GM18517 (cell line): Measurements from ENCODE around the gene ARL6IP4.

Experiments
- ATAC-seq: cut with Tn5 transposase; IDR thresholded peaks from one replicate; pipeline ENCODE4 v1.9.1; 2021; ENCODE audit warnings: mild to moderate bottlenecking, moderate library complexity; ENCODE audit not compliant: unreplicated experiment

Gene ARL6IP4

DNA sequence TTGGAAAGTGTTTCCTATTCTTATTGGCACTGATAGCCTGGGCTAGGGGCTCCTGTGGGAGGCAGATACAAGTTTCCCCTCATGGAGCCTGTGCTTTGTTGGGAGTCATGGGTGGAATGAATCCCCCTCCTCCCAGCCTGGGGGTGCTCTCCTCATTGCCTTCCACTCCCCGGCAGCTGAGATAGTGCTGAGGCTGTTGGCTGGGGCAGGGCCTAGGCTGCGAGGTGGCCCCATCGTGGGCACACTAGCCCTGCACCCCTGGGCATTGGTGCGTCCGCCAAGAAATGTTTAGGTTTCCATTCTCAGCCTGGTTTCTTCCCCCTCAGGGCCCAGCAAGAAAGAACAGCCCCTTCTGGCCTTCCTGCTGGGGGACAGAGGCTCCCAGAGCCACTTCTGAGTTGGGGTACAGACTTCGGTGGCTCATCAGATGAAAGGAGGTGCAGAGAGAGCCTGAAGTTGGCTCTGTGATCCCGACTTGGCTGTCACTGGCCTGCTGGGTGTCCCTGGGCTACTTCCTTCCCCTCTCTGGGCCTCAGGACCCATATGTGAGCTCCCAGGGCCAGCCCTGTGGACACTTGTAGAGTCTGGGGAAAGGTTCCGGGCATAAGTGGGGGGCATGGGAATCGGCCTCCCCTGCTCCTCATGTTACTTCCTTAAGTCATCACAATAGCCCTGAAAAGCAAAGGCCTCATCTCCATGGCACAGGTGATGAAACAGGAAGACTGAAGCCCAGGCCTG lies 2.7 kb upstream of the ARL6IP4 start:
- no peak for ATAC-seq

GRCh38 chr12:122978507-122978955 lies 1.9 kb upstream of the ARL6IP4 start:
- no peak for ATAC-seq

GRCh38 chr12:122979001-122979907 lies 1.2 kb upstream of the ARL6IP4 start:
- no peak for ATAC-seq

DNA sequence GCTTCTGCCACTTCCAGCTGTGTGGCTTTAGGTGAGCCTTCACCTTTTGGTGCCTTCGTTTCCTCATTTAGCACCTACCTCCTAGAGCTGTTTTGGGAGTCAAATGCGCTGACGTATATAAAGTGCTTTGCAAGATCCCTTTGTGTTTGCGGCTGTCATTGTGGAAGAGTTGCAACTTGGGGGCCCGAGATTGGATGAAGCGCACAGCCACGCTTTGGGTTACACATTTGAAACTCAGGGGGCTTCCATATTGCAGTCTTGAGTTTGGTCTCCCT lies 636 bp upstream of the ARL6IP4 start:
- ATAC-seq, result no peak

DNA sequence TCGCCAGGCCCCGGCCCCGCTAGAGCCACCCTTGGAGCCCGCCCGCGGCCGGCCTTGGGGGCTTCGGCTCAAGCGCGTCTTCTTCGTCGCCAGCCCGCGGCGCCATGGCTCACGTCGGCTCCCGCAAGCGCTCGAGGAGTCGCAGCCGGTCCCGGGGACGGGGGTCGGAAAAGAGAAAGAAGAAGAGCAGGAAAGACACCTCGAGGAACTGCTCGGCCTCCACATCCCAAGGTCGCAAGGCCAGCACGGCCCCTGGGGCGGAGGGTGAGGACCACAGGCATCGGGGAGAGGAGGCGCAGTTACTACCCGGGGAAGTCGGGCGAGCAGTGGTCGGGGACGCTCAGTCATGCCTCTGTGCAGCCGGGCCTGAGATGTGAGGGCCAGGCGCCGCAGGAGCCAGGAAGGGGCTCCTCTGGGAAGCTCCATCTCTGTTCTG lies 573 bp downstream of the ARL6IP4 start:
- ATAC-seq, result peak; percentile 28

GRCh38 chr12:122981587-122982476 lies 1.4 kb downstream of the ARL6IP4 start:
- ATAC-seq, result no peak

DNA sequence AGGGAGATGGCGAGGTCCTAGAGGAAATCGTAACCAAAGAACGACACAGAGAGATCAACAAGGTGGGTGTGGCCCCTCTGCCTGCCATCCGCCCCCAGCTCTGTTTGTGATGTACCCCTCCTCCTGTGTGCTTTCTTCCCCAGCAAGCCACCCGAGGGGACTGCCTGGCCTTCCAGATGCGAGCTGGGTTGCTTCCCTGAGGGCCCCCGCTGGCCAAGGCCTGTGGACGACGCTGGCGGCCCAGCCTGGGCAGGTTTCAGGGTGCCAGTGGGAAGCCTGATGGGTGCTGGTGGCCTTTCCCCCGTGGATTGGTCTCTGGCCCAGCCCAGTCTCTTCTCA lies 2.0 kb downstream of the ARL6IP4 start:
- no peak for ATAC-seq

DNA sequence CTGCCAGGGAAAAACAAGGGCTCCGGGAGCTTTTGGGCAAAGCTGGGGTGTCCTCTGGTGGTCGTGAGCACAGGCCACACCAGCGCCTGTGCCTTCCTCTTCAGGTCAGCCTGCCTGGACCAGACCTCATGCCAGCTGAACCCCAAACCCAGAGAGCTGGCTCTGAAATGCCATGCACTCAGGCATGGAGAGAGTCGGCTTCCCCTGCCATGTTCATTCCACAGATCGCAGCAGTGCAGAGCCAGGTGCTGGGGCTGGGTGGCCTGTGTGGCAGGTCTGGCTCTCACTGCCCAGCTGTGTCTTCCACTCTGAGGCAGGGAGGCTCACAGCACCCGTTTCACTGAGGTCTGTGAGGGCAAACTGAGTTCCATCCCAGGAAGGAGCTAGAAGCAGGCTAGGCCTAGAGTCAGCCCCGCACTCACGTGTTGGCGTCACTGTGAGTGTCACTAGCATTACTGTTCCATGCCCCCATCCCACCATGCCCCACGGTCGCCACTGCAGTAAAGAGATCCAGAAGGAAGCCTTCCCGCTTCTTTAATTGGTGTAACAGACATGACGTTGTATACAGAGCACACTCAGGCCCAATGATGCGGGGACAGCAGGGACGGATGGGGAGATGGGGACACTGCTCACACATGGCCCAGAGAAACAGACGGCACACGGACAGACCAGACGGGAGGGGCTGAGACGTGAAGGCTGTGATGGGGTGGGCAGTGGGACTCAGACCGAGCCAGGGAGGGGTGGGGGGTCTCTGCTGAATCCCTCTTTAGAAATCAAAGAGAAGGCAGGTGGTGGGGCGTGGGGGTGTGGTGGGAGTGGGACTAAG lies 2.7 kb downstream of the ARL6IP4 start:
- ATAC-seq, result no peak

GRCh38 chr12:122983789-122984515 lies 3.5 kb downstream of the ARL6IP4 start:
- no peak for ATAC-seq

- ATAC-seq, result no peak
Measured at GRCh38 chr12:122984612-122985337, 4.3 kb downstream of the ARL6IP4 start.

GRCh38 chr12:122985338-122986257 lies 5.1 kb downstream of the ARL6IP4 start:
- no peak for ATAC-seq

GRCh38 chr12:122986258-122986871 lies 5.9 kb downstream of the ARL6IP4 start:
- no peak for ATAC-seq

DNA sequence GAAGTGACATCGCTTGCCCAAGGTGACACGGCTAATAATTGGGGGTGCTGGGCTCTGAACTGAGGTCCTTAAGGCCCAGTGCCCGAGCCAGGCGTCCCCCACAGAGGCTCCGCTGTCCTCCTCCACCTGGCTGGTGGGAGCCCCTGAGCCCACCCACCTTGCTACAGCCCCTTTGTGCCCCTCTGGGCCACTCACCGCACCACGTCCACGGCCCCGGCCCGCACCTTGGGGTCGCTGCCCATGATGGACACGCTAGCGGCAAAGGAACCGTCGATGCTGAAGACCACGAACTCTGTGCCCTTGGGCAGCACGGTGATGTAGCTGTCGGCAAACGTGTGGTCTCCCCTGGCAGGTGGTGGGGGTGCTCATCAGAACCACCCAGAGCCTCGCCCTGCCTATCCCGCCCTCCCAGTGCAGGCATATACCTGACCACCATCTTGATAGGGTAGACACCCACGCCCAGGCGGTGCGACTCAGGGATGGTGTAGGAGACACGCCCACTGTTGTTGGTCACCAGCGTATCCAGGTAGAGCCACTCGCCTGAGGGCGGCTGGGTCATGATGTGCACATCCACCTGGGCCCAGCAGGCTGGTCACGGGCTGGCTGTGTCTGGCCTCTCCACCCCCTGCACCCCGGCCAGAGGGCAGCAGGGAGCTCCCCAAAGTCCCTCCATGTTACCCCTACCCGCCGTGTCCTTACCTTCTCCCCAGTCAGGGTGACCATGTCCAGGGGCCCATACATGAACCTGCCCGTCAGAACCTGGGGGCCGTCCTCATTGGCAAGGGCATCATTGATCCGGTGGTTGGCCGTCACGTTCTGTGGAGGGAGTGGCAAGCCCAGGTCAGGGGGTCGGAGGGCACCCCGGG lies 6.8 kb downstream of the ARL6IP4 start:
- no peak for ATAC-seq

DNA sequence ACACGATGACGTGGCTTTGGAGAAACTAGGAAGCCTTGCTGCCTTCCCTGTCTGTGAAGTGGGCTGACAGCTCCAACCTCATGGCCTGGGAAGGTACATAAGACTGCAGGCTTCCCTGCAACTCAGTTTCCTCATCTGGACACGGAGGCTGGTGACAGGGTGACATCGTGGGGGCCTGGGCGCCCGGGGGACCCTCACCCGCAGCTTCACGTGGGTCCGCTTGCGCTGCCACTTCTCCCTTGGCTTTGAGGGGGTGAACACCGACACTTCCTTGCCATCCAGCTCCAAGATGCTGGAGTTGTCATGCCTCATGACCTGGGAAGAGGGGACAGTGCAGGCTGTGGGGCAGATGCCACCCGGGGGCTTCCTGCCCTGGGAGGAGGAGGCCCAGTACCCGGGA lies 7.6 kb downstream of the ARL6IP4 start:
- ATAC-seq, result no peak

DNA sequence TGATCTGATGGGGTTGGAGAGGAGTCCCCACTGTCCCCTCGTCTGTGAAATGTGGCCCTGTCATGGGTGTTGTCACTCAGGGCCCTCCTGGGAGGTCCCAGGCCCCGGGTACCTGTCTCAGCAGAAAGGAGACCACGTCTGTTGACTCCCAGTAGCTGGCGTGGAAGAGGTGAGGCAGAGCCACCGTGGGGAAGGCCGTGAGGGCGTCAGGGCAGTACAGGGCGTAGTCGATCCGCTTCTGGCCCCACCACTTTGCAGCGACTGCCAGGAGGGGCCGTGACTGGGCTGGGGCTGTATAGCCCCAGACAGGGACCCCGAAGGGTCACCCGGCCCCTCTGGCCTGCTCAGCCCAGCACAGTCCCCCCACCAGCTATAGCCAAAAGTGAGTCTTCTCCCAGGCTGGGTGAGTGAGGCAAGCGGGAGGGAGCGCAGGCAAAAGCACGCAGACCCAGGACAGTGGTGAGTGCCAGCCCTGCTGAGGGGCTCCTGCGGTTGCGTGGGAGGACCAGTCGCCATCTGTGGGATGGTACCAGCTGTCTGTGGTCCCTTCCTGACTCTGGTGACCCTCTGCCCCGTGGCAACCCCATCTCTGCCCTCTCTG lies 8.2 kb downstream of the ARL6IP4 start:
- ATAC-seq, result no peak

- ATAC-seq, result no peak
Measured at GRCh38 chr12:122989225-122989839, 8.9 kb downstream of the ARL6IP4 start.
